Activated CD8-positive, alpha-beta memory T cell treated with anti-CD3 and anti-CD28 coated beads for 24 hours (primary cell): ENCODE results near the gene USB1.
A peak's percentile ranks its signal among the peaks of the same experiment; 100 is the strongest.
"Not testable (repeated sequence)": the region's sequence is repeated elsewhere in the genome, so short reads cannot be mapped to it uniquely, and the experiment has no call there.

Experiments
- DNase-seq: peaks from one replicate; pipeline ENCODE4 v3.0.0-alpha.2; 2020

Gene USB1

DNA sequence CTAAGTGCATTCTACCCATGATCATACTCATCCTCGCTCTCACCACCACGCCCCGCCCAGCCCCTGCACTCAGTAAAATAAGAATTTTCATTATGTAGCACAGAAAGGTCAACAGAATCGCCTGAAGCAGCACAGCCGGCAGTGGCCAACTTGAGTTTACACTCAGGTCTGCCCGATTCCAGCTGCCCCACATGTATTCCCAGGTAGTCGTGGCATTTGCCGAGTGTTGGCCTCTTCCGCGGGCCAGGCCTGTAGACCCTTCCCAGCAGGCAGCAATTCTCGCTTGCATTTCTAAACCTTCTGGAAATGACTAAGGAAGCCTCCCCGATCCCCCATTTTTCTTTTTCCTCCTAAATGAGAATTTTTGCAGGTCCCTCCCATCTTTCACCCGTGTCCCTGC is 30.9 kb upstream of the USB1 start:
- DNase-seq: no peak

DNA sequence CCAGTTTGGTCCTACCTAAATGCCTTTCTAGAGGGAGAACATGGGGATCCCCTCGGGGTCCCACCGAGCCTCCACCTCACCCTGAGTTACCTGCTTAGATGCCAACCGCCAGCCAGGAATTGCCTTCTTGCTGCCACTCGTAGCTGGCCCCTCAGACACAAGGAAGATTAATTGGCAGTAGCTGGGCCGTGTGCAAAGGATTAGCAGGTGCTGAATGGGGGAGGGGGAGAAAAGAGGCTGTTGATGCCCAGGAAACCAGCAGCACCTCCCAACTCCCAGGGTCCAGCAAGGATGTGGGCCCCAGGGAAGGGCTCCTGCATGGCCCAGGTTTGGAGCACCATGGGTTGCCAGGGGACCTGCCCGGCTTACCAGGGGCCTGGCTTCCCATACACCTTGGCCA is 30.2 kb upstream of the USB1 start, which contains the start of gene CNGB1:
TSS of gene CNGB1 (minus strand) at position 159 of the 400 bp plus-strand sequence. CDS start 3,842 bp downstream, outside the sequence.
- DNase-seq: no peak

DNA sequence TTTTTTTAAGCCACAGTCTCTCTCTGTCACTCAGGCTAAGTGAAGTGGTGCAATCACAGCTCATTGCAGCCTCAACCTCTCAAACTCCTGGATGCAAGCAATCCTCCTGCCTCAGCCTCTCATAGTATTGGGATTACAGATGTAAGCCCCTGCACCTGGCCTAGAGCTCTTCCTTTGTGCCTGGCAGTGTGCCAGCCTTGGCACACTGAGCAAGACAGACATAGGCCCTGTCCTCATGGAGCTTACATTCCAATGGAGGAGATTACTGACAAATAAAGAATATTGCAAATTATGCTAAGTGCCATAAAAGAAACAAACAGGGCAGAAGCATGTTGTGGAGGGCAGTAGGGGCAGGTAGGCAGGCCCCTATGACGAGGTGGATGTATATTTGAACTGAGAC is 29.4 kb upstream of the USB1 start:
- DNase-seq: no peak

DNA sequence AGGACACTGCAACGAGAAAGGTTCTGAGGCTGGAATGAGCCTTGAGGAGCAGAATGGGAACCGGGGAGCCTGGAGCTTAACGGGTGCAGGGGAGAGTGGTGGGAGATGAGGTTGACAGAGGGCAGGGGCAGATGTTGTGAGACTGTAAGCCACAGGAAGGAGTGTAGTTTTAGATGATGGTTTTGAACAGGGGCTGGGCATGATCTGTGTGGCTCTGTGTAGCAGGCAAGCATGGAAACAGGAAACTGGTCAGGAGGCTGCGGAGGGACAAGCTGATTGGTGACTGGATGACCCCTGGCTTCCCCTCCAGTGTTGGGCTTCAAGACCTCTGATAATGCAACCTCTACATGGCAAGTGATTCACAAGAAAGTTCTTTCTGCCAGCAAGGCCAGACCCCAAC is 28.9 kb upstream of the USB1 start:
- DNase-seq: no peak

DNA sequence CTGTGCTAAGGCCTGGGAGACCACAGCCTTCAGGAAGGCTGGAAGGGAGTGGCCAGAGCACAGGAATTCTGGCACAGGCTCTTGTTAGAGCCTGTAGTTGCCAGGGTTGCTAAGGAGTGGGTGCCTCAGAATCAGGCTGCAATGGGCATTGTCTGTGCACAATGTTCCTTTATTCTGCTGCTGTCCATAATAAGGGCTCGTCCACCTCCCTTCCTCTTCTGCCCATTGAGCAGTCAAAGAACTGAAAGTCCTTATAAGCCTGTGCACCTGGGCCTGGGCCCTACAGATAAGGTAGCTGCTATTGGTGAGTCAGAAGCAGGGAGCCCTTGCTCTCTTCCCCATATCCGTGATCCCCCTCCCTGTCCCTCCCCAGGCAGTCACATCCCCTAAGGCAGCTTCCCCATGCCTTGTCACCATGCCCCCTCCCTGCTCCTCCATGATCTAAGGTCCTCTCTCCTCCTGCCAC is 24.8 kb upstream of the USB1 start:
- no peak for DNase-seq

DNA sequence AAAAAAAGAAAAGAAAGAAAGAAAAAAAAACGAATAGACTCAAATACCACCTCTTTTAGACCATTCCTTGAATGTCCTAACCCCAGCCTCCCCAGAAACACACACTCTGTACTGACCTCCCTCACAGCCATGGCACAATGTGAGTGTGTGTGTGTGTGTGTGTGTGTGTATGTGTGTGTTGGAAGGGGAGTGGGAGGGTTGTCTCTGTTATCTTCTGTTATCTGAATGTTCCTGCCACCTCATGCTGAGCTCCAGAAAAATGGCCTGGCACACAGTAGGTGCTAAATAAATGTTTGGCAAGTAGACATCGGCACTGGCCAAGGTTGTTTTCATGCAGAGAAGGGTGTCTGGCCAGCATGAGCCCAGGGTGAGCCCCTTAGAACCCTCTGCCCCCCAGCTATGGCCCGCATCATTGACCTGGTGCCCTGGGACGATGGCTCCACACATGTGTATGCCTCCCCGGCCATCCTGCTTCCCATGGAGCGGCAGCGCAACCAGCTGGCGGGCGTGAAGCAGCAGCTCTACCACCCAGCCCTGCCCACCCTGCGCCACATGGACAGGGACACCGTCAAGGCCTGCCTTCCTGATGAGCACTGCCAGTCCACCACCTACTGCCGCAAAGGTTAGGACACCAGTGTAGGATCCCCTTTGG is 23.7 kb upstream of the USB1 start:
- DNase-seq: no peak

DNA sequence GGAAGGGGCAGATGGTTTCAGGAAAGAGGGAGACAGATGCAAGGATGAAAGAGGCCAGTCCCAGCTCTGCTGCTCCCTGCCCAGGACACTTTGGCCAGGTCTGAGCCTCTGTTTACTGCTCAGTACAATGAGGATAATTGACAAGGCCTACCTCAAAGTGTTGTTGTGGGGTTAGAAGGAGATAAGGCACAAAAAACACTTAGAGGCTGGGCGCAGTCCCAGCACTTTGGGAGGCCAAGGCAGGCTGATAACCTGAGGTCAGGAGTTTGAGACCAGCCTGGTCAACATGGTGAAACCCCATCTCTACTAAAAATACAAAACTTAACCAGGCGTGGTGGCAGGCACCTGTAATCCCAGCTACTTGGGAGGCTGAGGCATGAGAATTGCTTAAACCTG is 23.1 kb upstream of the USB1 start:
- not testable (repeated sequence) for DNase-seq

DNA sequence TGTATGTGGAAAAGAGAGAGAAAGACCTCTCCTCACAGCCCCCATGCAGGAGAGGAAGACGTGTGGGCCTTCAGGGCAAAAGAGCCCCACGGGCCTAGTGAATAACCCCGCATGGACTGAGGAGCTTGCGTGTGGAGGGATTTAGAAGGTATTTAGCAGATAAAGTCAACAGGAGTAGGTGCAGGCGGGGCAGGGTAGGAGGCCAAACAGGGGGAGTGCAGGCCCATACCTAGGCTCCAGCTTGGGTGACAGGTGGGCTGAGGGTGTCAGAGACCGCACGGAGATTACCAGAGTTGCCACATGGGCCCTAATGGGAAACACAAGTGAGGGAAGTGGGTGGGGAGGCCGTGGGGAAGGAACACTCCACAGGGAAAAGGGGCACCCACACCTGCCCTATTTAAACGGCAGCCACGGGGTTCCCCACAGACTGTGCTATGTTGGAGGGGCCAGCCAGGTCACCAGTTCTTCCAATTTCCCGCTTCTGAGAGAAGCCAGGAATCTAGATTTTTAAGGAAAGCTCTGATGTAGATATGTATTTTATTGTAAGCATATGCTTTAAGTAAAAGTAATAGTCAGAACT is 22.1 kb upstream of the USB1 start:
- no peak for DNase-seq

DNA sequence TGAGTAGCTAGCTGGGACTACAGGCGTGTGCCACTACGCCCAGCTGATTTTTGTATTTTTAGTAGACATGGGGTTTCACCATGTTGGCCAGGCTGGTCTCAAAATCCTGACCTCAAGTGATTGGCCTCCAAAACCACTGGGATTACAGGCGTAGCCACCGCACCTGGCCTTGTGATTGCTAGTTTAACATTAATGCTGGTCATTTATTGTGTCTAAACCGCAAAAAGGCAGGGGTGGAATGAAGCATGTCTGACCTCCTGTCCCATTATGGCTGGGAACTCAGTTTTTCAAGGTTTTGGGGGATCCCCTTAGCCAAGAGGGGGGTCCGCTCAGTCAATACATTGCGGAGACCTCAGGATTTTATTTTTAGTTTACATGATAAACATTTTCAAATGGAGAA is 19.6 kb upstream of the USB1 start:
- DNase-seq: no peak

DNA sequence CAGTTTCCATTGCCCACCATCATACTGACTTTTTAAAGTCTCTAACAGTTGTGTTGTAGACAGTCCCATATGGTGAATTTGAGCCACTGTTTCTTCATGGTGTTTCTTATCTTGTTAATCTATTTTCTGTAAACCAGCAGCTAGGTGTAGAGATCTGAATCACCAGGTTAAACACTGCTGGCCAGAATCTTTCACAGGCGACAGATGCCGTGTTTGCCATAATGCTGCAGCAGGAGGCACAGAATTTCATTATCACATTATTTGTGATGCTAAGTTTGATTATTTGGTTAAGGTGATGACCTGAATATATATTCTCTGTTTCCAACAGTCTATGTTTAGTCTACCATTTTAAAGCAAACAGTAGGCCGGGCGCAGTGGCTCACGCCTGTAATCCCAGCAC is 18.8 kb upstream of the USB1 start:
- no peak for DNase-seq

DNA sequence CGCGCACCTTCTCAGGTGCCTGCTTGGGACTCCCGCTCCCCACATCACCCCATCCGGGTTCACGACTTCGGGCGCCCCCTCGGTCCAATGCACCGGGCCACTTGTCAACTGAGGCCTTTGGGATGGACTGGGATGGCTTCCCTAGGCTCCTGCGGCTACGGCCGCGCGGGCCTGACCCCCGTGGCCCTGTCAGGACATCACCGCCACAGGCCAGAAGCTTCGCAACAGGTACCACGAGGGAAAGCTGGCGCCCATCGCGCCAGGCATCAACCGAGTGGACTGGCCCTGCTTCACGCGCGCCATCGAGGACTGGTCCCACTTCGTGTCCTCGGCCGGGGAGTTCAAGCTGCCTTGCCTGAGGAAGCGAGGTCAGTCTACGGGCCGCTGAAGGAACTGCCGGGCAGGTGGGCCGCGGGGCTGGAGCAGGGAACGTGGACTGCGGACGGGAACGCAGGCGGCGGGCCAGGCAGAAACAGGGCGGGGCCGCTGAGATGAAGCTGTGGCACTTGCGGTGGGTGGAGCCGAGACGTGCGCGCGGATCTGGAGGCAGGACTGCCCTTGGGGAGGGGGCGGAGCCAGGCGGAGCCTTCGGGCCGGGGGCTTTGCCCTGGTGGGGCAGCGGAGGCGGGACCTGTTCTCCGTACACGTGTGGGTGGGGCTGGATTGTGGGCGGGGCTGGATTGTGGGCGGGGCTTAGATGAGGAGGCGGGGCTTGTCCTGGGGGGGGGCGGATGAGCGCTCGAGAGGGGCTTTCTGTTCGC is 16.6 kb upstream of the USB1 start:
- peak; percentile 94 for DNase-seq

DNA sequence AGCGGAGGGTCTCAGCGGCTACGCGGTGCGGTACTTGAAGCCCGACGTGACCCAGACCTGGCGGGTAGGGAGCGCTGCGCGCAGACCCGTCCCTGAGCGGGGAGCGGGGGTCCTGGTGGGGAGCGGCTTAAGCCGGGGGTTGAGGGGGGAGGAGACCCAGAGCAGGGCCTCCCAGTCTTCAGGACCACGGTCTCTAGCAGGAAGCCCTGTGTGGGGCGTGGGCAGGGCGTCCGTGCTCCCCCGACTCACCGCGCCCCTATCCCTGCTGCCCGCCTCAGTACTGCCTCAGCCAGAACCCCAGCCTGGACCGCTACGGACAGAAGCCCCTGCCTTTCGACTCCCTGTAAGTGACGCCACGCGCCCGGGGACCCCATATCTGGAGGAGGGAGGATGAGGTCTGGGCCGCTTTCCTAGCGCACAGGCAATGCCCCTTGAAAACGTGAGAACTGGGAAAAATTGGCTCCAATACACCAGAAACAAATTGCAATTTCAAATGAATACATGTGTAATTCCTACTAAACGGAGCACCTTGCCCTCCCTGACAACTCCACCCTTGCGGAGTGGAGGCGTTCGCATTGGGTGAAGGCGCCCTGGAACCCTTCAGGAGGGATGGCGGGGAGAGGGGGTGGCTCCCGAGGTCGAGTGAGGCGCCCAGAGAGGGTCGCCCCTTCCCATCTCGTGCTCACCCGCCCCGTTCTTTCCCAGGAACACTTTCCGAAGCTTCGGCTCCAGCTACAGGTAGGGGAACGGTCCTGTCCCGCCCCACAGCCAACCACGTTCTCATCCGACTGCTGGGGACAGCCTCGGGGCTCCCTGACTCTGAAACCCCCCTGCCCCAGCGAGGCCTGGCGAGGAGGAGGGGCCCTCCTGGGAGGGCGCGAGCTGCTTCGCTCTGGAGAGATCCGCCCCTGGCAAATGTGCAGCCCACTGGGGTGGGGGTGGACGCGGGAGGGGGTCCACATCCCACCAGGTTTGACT is 15.7 kb upstream of the USB1 start:
- no peak for DNase-seq

DNA sequence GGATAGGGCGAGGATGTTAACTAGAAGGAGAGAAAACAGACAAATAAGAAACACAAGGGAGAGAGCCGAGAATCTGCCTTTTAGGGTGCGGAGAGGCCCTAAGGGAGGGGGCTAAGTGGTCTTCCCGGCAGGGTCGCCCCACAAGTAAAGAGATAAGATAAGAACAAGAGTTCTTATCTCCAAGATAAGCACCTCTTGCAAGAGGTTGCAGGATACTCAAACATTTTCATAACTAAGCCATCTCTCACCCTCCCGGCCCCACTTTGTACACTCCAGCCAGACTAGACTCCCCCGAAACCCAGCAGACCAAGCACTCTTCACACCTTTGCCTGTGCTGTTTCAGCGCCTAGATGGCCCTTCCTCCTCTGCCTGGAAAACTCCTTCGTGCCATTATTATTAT is 15.0 kb upstream of the USB1 start:
- no peak for DNase-seq

DNA sequence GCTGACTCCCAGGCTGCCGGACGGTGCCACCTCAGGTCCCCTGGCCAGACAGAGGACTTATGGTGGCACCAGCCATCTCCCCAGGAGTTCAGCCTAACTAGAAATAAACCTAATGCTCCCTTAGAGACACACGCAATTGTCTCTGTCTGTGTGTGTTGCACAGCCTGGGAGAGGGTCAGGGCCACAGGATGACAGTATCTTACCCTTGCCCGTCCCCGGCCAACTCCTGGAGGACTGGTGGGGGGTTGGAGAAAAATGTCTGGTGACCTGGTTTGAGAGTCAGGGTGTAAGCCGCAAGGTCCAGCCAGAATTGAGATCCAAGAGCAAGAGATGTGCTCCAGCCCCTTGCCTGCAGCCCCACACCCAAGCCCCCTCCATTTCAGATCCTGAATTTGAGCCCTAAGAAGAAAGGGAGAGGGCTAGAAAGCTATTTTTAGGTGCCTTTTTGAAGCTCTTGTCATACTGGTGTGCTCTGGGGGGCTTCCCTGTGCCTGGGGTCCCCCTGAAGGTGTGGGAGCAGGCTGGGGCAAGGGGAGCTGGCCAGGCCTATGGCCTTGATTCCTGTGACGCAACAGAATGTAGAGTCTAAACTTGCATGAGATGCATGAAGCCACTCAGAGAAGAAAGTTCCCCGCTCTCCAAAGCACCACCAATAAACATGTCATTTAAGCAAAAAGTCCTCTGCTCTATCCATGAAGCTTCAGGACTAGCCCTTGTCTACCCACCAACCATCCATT is 13.6 kb upstream of the USB1 start:
- no peak for DNase-seq

DNA sequence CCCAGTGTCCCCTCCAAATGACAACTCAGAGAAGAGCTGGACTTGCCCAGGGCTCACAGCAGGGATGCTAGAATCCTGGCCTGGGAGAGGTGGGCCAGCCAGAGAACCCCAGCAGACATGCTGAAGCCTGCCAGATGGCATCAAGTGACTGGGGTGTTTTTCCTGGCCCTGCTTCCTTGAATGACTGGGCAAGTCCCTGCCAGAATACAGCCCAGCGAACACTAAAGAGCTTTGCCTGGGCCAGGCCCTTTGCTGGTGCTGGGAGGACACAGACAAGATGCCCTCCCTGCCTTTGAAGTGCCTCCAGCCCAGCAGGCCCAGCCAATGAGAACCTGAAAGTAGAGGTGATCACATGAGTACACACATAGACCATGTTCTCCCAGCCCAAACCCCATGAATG is 12.3 kb upstream of the USB1 start:
- no peak for DNase-seq

DNA sequence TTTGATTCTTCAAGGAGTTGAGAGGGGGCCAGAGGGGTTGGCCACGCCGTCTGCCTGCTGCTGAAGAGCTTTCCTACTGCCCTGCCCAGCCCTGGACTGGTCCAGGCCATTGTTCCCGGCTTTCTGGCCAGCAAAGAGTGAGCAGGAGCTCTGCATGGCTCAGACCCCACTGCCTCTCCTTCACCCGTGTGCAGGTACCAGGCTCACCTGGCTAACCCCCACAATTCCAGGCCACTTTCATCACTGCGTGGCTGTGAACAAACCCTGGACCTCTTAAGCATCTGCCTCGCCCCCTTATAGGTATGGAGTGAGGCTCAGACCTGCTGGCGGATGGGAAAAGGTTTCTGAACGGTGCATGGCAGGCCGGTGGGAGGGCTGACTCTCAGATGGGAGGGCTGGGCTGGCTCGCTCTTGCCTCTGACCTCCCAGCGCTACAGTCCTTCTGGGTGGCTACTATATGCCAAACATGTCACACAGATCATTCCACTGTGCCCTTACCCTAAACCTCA is 9.6 kb upstream of the USB1 start:
- DNase-seq: no peak

DNA sequence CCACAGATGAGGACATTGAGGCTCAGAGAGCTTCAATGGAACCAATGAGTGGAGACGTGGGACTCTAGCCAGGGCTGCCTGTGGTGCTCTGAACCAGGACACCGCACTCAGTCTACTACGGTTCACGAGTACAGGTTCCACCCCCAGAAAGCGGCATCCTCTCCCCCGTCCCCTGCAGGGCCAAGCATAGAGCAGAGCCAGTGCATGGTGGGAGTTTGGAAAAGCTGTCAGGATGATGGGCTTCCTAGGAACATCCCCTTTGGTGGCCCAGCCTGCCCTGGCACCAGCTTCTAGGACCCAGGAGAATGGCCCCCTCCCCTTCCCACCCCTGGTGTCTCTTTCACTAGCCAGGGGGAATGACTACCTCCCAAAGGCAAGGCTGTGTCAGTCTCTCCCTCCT is 9.1 kb upstream of the USB1 start:
- no peak for DNase-seq

DNA sequence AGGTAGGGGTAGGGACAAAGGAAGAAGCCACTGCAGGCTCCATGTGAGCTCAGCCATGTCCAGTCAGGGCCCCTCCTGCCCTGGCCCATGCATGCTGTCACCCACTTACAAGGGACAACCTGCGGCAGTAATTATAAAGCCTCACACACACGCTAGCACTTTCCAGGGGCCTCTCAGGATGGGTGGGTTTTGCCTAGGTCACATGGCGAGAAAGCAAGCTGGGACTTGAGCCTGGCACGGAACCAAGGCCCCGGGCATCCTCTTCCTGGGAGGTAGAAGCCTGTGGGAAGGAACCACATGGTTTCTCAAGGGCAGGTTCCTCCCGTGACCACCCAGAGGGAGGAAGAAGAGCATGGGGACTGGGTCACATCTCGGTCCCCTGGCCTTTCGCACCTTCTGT is 7.8 kb upstream of the USB1 start:
- DNase-seq: no peak

DNA sequence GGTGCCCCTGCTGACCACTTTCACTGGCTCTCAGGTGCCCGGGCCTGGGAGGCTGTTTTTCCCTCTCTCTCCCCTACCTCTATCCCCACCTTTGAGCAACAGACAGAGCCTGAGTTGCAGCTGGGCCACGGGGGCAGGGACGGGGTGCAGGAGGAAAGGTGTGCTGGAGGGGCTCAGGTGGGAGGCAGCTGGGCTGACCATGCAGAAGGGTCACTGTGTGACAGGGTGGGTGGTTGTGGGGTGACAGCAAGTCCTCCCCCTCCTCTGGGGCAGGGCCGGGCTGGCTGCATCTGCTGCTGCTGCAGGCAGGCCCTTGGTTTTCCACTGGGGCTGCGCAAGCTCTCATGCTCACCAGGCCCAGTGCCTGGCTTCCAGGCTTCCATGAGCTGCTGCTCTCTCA is 7.3 kb upstream of the USB1 start:
- no peak for DNase-seq

DNA sequence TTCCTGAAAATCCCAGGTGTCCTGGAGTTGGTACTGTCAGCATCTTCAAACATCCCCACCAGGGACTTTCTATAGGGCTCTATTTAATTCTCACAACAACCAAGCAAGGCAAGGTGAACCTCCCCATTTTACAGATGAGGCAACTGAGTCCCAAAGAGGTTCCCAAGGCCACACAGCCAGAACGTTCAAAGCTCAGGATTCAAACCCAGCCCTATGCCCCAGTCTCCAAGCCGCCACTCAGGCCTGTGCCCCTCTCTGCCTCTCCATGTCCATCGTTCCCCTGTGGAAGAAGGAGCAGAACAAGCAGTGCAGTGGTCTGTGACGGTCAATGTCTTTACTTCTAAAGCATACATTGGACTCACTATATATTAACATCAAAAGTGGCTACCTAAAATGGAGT is 6.8 kb upstream of the USB1 start:
- no peak for DNase-seq

DNA sequence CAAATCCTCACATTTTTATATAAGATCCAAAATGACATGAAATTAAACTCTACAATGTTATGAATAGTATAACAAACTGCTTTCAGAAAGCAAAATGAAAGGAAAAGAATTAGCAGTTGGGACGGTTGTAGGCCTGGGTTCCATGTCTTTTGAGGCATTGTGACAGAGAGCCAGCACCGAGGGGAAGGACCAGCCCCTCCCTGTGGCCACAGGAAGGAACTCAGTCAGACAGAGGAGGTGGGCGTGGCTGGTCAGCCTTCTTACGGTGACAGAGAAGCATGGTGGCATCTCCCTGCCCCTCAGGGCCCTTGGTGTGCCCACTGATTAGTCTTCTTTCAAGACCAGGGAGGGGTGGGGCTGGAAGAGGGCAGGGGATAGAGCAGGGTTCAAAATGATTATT is 6.4 kb upstream of the USB1 start:
- no peak for DNase-seq
